Skeletal muscle tissue (tissue), 4 donors: Measurements from ENCODE around the gene PCA3. TPM values are rescaled to one million over a fixed set of nuclear protein-coding genes. Genes with fewer than 3 reads are reported as not detected.

Source experiments
- H3K27ac ChIP-seq: one replicate; pipeline ENCODE4 v1.7.0; 2013; ENCODE audit warnings: mild to moderate bottlenecking, low read depth, low read length, inconsistent platforms
- H3K27me3 ChIP-seq, 3 donors: one replicate each; pipeline ENCODE4 v1.7.0; 2013; ENCODE audit warnings: low read length in 3 of 3; ENCODE audit not compliant: control insufficient read depth in 3 of 3, insufficient read depth in 3 of 3
- H3K36me3 ChIP-seq, 3 donors: one replicate each; pipeline ENCODE4 v1.7.0; 2013; ENCODE audit warnings: low read length in 3 of 3; ENCODE audit not compliant: control insufficient read depth in 3 of 3, insufficient read depth in 3 of 3
- H3K4me1 ChIP-seq, 3 donors: one replicate each; pipeline ENCODE4 v1.7.0; 2013; ENCODE audit warnings: low read length in 3 of 3, mild to moderate bottlenecking in 3 of 3; ENCODE audit not compliant: control insufficient read depth in 3 of 3, insufficient read depth in 3 of 3
- H3K4me3 ChIP-seq, 3 donors: one replicate each; pipeline ENCODE4 v1.7.0; 2013; ENCODE audit warnings: low read length in 3 of 3
- H3K9ac ChIP-seq, 3 donors: one replicate each; pipeline ENCODE4 v1.7.0; 2013; ENCODE audit warnings: low read length in 3 of 3, mild to moderate bottlenecking in 3 of 3, moderate library complexity in 2 of 3, low read depth in 1 of 3
- H3K9me3 ChIP-seq, 3 donors: one replicate each; pipeline ENCODE4 v1.7.0; 2013; ENCODE audit warnings: low read length in 3 of 3; ENCODE audit not compliant: control insufficient read depth in 3 of 3
- total RNA-seq: library from RNA; depleted of rRNA; stranded (reverse); fragments of >200 nt; gene quantifications from one replicate; pipeline ENCODE4 v1.2.3, GENCODE V29; 2014
- donor health status: Osteomylitis.

Gene PCA3
- total RNA-seq, result not detected

- no peaks in the 10 kb centered on the region for H3K27me3 ChIP-seq
- no peak within 1 kb of the TSS for H3K27ac ChIP-seq
- no peak within 1 kb of the TSS for H3K4me3 ChIP-seq
- H3K9ac ChIP-seq, result no peak within 1 kb of the TSS
- H3K36me3 ChIP-seq, result no peaks in the 10 kb centered on the region
- no peaks in the 10 kb centered on the region for H3K4me1 ChIP-seq
- no peaks in the 10 kb centered on the region for H3K9me3 ChIP-seq
Measured at GRCh38 chr9:76764138-76764537, at the start of gene PCA3. TSS of gene PCA3 (plus strand) at chr9:76764438.

- H3K9ac ChIP-seq, result no peak overlapping the region
- H3K27ac ChIP-seq, result no peak overlapping the region
- H3K36me3 ChIP-seq, result no peaks in the 10 kb centered on the region
- H3K4me1 ChIP-seq, result no peaks in the 10 kb centered on the region
- H3K9me3 ChIP-seq, result no peaks in the 10 kb centered on the region
- no peaks in the 10 kb centered on the region for H3K27me3 ChIP-seq
- H3K4me3 ChIP-seq, result no peak overlapping the region
Measured at GRCh38 chr9:76716085-76716672, 48.1 kb upstream of the PCA3 start.

GRCh38 chr9:76717176-76717575, 47.1 kb upstream of the PCA3 start:
- Histone ChIP-seq H3K4me1 (no peaks in the 10 kb centered on the region), H3K27ac (no peak overlapping the region), H3K9me3 (no peaks in the 10 kb centered on the region), H3K9ac (no peak overlapping the region), H3K36me3 (no peaks in the 10 kb centered on the region), H3K4me3 (no peak overlapping the region), H3K27me3 (no peaks in the 10 kb centered on the region)

GRCh38 chr9:76717613-76718012, 46.6 kb upstream of the PCA3 start:
- Histone ChIP-seq H3K4me1 (no peaks in the 10 kb centered on the region), H3K9me3 (no peaks in the 10 kb centered on the region), H3K4me3 (no peak overlapping the region), H3K9ac (no peak overlapping the region), H3K27ac (no peak overlapping the region), H3K36me3 (no peaks in the 10 kb centered on the region), H3K27me3 (no peaks in the 10 kb centered on the region)

- Histone ChIP-seq H3K9me3 (no peaks in the 10 kb centered on the region), H3K27me3 (no peaks in the 10 kb centered on the region), H3K27ac (no peak overlapping the region), H3K9ac (no peak overlapping the region), H3K4me1 (no peaks in the 10 kb centered on the region), H3K36me3 (no peaks in the 10 kb centered on the region), H3K4me3 (no peak overlapping the region)
Measured at GRCh38 chr9:76718166-76718565, 46.1 kb upstream of the PCA3 start.

- Histone ChIP-seq H3K27me3 (no peaks in the 10 kb centered on the region), H3K9ac (no peak overlapping the region), H3K36me3 (no peaks in the 10 kb centered on the region), H3K27ac (no peak overlapping the region), H3K9me3 (no peaks in the 10 kb centered on the region), H3K4me1 (no peaks in the 10 kb centered on the region), H3K4me3 (no peak overlapping the region)
Measured at GRCh38 chr9:76720245-76720644, 44.0 kb upstream of the PCA3 start.

GRCh38 chr9:76725011-76725546, 39.2 kb upstream of the PCA3 start:
- Histone ChIP-seq H3K36me3 (no peaks in the 10 kb centered on the region), H3K27me3 (no peaks in the 10 kb centered on the region), H3K4me1 (no peaks in the 10 kb centered on the region), H3K27ac (no peak overlapping the region), H3K4me3 (no peak overlapping the region), H3K9me3 (no peaks in the 10 kb centered on the region), H3K9ac (no peak overlapping the region)

GRCh38 chr9:76725885-76726284, 38.4 kb upstream of the PCA3 start:
- H3K9me3 ChIP-seq, result no peaks in the 10 kb centered on the region
- no peaks in the 10 kb centered on the region for H3K36me3 ChIP-seq
- no peak overlapping the region for H3K27ac ChIP-seq
- H3K4me3 ChIP-seq, result no peak overlapping the region
- H3K4me1 ChIP-seq, result no peaks in the 10 kb centered on the region
- H3K9ac ChIP-seq, result no peak overlapping the region
- no peaks in the 10 kb centered on the region for H3K27me3 ChIP-seq

- no peaks in the 10 kb centered on the region for H3K36me3 ChIP-seq
- no peaks in the 10 kb centered on the region for H3K4me1 ChIP-seq
- H3K4me3 ChIP-seq, result no peak overlapping the region
- no peaks in the 10 kb centered on the region for H3K27me3 ChIP-seq
- no peak overlapping the region for H3K9ac ChIP-seq
- no peaks in the 10 kb centered on the region for H3K9me3 ChIP-seq
- H3K27ac ChIP-seq, result no peak overlapping the region
Measured at GRCh38 chr9:76729116-76729515, 35.1 kb upstream of the PCA3 start.

GRCh38 chr9:76729980-76730737, 34.1 kb upstream of the PCA3 start:
- no peaks in the 10 kb centered on the region for H3K4me1 ChIP-seq
- no peak overlapping the region for H3K27ac ChIP-seq
- no peaks in the 10 kb centered on the region for H3K36me3 ChIP-seq
- no peaks in the 10 kb centered on the region for H3K9me3 ChIP-seq
- H3K9ac ChIP-seq, result no peak overlapping the region
- H3K4me3 ChIP-seq, result no peak overlapping the region
- H3K27me3 ChIP-seq, result no peaks in the 10 kb centered on the region
